Regular cardiac myocyte (primary cell): Measurements from ENCODE around the gene CREM. TPM values are rescaled to one million over a fixed set of nuclear protein-coding genes. Genes with fewer than 3 reads are reported as not detected.

Experiments
- total RNA-seq: library from RNA; depleted of rRNA; stranded (reverse); fragments of >200 nt; gene quantifications from 2 replicates; pipeline ENCODE4 v1.2.3, GENCODE V29; 2014

CREM gene
- total RNA-seq: 25.7 and 42.4 TPM in 2 replicates

GRCh38 chr10:35126530-35127288 lies at the start of gene CREM:
Gene CREM, plus strand, starts transcription at chr10:35126846. Its CDS starts 10,990 bp downstream, at chr10:35137836.

GRCh38 chr10:35090162-35090954 lies 36.3 kb upstream of the CREM start, which contains the start of gene CUL2:
Gene CUL2, minus strand, starts transcription at chr10:35090341. Its CDS starts 19,024 bp downstream, at chr10:35071317.

Other genes with a start within 250 kb of the CREM start
- gene CUL2, start 36.5 kb upstream of the CREM start, total RNA-seq: 25.9 and 36.2 TPM in 2 replicates
- 50.7 and 65.0 TPM in 2 replicates for gene CCNY, start 209.7 kb downstream of the CREM start, total RNA-seq